KOPT-K1 (cell line): ENCODE measurements around the gene MESD.

ENCODE experiments used
- H3K27ac ChIP-seq: fragments of 200-600 bp; sonication (generic); 2 replicates; pipeline ENCODE4 v1.5.1; 2016; ENCODE audit warnings: antibody characterized with exemption, mild to moderate bottlenecking, low read depth, low read length; ENCODE audit not compliant: poor library complexity, severe bottlenecking
- H3K36me3 ChIP-seq: fragments of 200-600 bp; sonication (generic); 2 replicates; pipeline ENCODE4 v1.5.1; 2017; ENCODE audit warnings: antibody characterized with exemption, mild to moderate bottlenecking, low read length, moderate library complexity; ENCODE audit not compliant: insufficient read depth
- H3K9me3 ChIP-seq: fragments of 200-600 bp; sonication (generic); 2 replicates; pipeline ENCODE4 v1.5.1; 2017; ENCODE audit warnings: antibody characterized with exemption, low read length, mild to moderate bottlenecking; ENCODE audit not compliant: insufficient read depth, poor library complexity, severe bottlenecking

MESD gene

DNA sequence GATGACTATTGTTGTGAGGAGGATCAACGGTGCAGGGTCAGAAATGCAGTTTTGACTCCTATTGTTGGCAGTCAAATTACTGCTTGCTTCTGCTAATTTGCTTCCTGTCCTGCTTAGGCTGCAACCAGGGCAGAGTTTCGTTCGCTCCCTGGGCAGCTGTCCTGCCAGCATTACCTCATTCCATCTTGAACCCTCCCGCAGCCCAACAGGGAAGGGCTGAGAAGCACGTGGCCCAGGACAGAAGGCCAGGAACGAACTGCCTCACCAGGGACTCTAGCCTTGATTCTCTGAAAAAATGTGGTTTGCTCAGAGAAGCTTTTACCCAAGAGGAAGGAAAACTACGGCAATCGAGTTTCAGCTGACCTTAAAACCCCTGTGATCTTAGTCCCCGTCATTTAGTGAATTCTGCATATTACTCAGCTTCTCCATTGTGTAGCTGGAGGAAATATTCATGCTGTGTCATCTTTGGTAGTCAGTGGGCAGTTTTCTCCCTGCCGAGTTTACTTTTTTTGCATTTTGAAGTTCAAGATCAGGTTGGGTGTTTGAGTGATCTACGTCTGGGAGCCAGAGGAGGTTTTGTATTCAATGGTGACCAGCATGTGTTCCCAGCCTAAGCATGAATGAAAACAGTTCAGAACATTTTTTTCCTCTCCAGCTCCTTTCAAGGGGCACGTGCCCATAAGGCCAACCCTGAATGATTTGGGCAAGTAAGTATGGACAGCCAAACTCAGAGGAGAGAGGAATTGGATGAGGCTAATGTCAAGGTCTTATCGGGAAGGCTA lies 34.1 kb upstream of the MESD start:
- Histone ChIP-seq H3K27ac (no peak overlapping the region), H3K36me3 (no peaks in the 10 kb centered on the region), H3K9me3 (no peaks in the 10 kb centered on the region)

DNA sequence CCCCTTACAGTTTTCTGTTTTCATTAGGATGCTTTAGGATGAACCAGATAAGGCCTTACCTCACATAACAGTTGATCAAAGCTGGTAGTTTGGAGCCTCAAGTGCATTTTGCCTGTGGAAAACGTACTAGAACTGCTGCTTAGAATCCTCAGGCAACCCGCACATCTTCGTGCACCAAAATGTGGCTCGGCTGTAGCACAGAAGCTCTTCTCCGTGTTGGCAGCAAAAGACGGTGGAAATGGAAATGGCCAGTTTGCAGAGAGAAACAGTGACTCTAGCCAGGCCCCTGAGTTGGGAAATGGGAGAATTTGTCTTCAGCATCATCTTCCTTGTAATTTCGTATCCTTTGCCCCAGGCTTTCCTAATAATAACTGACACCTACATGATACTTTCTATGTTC lies 31.7 kb upstream of the MESD start:
- Histone ChIP-seq H3K36me3 (no peaks in the 10 kb centered on the region), H3K27ac (no peak overlapping the region), H3K9me3 (no peaks in the 10 kb centered on the region)

DNA sequence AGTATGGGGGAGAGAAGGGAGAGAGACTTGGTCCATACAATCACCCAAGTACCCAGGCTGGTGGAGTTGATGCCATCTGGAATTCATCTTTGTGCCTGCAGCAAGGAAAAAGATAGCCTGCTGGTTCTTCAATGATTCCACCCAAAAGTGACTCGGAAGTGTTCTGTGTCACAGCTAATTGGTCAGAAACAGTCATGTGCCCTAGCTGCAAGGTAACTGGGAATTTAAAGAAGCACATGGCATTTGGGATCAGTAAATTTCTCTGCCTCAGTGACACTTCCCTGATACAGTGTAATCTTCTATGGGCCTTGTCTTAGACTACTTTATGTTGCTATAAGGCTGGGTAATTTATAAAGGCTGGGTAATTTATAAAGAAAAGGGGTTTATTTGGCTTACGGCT lies 28.6 kb upstream of the MESD start:
- Histone ChIP-seq H3K36me3 (no peaks in the 10 kb centered on the region), H3K9me3 (no peaks in the 10 kb centered on the region), H3K27ac (no peak overlapping the region)

DNA sequence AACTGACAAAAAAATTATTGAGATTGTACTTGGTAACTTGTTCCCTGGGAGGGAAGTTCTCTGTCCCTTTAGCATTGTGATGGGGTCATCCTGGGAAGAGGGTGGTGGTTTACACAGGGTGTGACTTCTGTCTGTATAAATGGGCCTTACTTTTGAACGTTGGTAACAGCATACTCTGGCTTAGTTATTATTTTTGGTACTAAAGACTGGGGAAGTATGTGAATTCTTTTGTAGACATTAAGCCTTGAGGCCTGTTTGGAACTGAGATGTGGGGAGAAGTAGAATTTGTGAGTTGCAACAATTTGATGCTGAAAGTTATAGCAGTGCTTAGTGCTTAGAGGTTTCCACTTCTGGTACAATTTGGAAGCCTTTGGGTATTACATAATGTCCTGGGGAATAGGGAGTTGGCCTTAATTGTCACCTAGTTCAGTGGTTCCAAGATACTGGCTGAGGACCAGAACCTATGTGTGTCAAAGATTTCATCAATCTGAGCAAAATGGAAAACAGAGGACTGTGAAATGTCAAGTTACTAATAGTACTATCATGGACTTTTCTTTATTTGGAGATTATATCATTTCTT lies 27.0 kb upstream of the MESD start:
- Histone ChIP-seq H3K27ac (no peak overlapping the region), H3K36me3 (no peaks in the 10 kb centered on the region), H3K9me3 (no peaks in the 10 kb centered on the region)

DNA sequence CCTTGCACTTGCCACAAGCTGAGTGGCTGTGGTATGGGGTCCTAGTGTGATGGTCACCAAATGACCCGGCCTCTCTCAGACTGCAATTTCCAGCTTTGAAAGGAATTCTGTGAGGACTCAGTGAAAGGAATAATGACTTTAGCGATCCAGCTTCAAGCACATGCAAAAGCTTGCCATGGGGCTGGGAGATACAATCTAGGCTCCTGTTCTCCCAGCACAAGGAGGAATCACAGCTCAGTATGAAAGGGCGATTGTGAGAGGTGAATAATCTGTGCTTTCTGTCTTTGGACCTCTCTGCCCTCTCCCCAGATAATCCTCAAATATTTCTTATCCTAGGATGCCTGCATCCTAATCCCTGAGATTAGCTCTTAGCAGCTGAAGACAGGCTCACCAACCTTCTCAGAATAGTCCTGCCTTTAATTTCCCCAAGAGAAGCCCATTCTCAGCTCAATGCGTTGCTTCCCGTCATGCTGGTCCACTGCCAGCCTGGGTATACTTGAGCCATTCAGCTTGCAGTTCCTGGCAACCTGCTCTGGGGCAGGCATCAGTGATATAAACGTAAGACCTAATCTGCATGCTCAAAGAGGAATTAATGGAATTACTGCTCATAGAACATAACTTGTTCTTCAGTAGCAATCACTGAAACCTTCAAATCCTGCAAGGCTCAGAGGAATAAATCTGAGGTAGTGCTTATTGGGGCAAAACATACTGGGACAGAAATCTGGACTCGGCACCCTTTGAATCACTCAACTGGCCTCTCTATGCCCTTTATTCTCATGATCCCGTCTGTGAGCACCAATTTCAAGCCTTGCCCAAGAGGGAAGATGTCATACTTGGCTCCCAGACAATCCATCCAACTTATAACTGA lies 26.2 kb upstream of the MESD start:
- Histone ChIP-seq H3K27ac (no peak overlapping the region), H3K36me3 (no peaks in the 10 kb centered on the region), H3K9me3 (no peaks in the 10 kb centered on the region)

DNA sequence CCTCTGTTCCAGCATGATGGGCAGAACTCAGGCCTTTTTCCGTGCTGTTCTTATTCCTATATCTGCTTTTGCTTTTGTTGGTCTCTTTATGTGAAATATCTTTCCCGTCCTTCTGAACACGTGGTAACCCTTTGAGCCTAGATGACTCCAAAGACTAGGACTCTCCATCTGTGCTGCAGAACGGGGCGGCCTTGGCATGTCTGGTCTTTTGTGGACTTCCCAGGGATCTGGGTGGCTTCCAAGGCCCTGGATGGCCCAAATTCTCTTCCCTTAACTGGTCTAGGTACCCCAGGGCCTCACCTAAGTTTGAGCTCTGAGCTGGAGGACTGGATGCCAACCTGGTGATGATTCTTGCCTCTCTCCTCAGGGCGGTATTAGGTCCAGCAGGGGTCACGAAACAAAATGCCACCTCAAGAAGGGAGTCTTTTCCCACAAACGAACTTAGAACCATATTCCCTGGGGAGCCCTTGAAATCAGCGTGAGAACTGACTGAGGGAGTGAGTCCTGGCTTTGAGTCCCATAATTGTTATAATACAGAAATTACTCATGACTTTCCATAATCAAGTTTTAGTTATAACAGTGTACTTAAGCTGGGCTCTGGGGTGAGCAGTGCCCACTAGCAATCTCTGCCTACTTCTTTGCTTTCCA lies 25.0 kb upstream of the MESD start:
- no peaks in the 10 kb centered on the region for H3K9me3 ChIP-seq
- no peak overlapping the region for H3K27ac ChIP-seq
- no peaks in the 10 kb centered on the region for H3K36me3 ChIP-seq

DNA sequence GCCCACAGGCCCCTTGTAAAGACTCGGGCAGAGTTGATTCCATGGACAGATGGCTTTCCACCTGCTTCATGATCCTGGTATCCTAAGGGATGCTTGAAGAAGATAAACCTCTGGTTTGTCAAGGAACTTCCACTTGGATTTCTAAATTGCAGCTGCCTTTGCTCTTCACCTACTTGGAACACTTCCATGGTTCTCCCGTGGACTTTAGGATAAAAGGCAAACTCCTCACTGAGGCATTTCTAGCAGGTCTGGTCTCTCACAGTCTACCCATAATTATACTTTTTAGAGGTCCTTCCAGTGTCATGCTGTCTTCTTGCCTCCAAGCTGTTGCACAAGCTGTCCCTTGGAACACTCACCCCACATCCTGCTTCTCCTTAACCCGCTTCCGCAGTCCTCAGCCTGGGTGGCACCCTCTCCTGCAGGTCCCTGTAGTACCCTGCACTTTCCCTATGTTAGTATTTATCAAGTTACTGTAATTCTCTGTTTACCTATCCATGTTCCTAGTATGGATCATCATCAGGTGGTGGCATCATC lies 23.8 kb upstream of the MESD start:
- Histone ChIP-seq H3K36me3 (no peaks in the 10 kb centered on the region), H3K9me3 (no peaks in the 10 kb centered on the region), H3K27ac (no peak overlapping the region)

DNA sequence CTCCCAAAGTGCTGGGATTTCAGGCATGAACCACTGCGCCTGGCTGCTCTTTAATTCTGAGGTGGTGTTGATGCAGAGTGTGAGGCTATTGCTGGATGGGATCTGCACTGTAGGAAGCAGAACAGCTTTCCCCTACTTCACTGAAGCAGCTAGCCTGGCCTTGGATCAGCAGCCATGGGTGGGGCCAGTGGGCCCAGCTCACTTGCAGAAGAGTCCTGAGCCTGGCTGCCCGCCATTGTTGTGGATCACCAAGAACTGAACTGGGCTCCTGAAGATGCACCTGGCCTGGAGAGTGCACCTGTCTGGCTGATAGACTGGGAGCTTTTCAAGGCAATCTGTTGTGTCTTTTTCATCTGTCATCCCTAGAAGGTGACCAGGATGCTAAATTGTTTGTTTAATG lies 23.0 kb upstream of the MESD start:
- H3K27ac ChIP-seq: no peak overlapping the region
- no peaks in the 10 kb centered on the region for H3K36me3 ChIP-seq
- no peaks in the 10 kb centered on the region for H3K9me3 ChIP-seq

DNA sequence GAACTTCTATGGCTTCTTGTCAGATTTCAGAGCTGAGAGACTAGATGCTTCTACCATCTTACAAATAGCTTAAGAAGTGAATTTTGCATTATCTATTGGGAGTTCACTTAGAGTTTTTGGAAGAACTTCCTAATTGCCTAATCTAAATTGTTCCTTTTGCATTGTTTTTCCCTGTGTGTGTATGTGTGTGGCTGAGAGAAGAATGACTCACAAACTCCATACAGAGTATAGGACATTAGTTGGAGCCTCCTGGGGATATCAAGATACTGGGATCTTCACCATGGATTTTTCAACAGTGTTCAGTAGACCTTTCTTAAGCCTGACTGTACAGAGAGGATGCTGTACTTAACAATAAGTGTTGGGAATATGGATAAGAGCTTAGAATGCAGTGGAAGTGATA lies 22.0 kb upstream of the MESD start:
- no peaks in the 10 kb centered on the region for H3K9me3 ChIP-seq
- no peaks in the 10 kb centered on the region for H3K36me3 ChIP-seq
- H3K27ac ChIP-seq: no peak overlapping the region

DNA sequence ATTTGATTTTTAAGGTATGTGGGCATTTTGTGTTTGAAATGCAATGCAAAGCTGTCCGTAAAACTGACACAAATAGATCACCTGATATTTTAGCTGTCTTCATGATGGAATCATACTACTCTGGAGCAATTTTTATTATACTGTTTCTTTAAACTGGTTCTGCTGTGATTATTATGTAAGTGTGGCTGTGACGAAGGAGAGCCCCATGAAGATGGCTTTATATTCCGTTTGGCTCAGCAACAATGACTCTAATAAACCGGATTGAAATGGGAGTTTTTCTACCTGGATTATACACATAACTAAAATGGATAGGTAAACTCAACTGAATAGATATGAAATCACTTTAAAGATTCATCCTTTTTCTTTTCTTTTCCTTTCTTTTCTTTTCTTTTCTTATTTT lies 20.5 kb upstream of the MESD start:
- H3K9me3 ChIP-seq: no peaks in the 10 kb centered on the region
- H3K36me3 ChIP-seq: peaks cover 6% of the 10 kb centered on the region; the same call in 1 of the 2 replicates
- H3K27ac ChIP-seq: no peak overlapping the region

DNA sequence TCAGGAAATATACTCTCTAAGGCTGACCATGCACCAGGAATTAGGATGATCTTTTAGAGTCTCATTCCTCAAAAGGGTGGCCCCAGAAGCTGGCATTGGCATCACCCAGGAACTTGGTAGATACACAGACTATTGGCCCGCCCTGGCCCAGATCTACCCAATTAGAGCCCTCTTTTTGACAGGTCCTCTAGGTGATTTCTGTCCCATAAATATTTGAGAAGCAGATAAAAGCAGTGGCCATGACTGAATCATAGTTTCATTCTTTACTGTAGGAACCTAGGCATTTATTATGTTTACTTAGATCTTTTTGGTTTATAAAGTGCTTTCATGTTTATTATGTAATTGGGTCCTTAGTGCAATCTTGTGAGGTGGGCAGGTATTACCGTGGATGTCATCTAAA lies 18.7 kb upstream of the MESD start:
- no peaks in the 10 kb centered on the region for H3K9me3 ChIP-seq
- peaks cover 20% of the 10 kb centered on the region; the same call in 1 of the 2 replicates for H3K36me3 ChIP-seq
- H3K27ac ChIP-seq: no peak overlapping the region

DNA sequence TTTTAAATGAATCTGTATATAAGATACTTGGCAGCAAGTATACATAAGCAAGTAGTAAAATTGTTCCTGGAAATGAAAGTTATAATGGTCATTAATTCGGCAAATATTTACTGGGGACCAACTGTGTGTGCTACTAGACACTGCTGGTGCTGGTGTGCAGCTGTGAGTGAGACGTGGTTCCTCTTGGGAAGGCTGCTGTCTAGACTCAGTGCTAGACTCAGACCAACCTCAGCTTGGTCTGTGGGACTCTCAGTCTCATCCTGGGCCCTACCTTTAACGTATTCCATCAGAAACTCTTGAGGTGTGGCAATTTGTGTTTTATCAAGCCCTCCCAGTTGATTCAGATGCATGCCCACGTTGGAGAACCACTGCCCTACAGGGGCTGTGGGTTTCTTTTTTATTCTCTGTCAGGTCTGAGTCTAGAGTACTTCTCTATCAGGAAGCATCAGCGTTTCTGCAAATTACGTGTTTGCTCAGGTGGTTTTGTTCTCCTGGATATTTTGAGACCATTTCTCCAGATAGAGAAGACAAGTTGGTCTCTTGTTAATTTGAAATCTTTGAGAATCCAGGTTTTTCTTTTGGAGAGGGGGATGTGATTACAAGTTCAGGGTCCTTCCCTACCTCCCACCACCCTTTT lies 17.9 kb upstream of the MESD start:
- H3K27ac ChIP-seq: no peak overlapping the region
- peaks cover 25% of the 10 kb centered on the region; the same call in 1 of the 2 replicates for H3K36me3 ChIP-seq
- no peaks in the 10 kb centered on the region for H3K9me3 ChIP-seq

DNA sequence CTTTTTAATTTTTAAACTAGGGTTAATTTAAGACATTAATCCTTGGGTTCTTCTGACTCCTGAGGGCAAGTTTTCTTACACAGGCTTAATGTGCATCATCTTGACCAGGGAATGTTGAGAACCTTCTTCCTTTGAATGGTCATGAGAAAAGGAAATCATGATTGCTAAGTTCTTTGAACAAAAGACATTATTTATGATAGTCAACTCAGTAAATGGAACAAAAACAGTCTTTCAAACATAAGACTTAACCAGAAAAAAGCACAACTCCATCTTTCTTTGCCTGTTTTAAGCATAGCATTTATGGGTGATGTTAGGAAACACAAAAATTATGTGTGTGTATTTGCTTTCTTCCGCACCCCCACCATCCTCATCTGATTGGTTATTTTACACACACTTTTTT lies 16.5 kb upstream of the MESD start:
- Histone ChIP-seq H3K27ac (no peak overlapping the region), H3K36me3 (peaks cover 25% of the 10 kb centered on the region; the same call in 1 of the 2 replicates), H3K9me3 (no peaks in the 10 kb centered on the region)

DNA sequence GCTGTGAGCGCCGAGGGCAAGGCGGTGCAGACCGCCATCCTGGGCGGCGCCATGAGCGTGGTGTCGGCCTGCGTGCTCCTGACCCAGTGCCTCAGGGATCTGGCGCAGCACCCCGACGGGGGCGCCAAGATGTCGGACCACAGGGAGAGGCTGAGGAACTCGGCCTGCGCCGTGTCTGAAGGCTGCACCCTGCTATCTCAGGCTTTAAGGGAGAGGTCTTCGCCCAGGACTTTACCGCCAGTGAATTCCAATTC lies 13.4 kb upstream of the MESD start:
- Histone ChIP-seq H3K27ac (no peak overlapping the region), H3K36me3 (peaks cover 25% of the 10 kb centered on the region; the same call in 1 of the 2 replicates), H3K9me3 (no peaks in the 10 kb centered on the region)
